SK-N-SH (cell line): ENCODE data around the gene SPRR1A. TPM values are rescaled to one million over a fixed set of nuclear protein-coding genes. Genes with fewer than 3 reads are reported as not detected.

Experiments
- CTCF ChIA-PET: fragments of 300-600, 350-600 bp; formaldehyde crosslinking; extraction: SDS; loops from one replicate; lab custom pipeline; 2021; lab: Yijun Ruan, JAX
- POLR2A ChIA-PET: fragments of 350-600 bp; sonication (Branson Sonifier 250); formaldehyde crosslinking; extraction: SDS; loops from one replicate; lab custom pipeline; 2020; ENCODE audit warnings: antibody characterized with exemption, inconsistent platforms; lab: Yijun Ruan, JAX
- DNase-seq: peaks from one replicate; pipeline ENCODE4 v3.0.0; 2012
- H2AFZ ChIP-seq: fragments of 200-600 bp; sonication (generic); 2 replicates; pipeline ENCODE4 v1.8.1; 2016; ENCODE audit warnings: antibody characterized with exemption, mild to moderate bottlenecking, low read depth
- H3F3A ChIP-seq: fragments of 200-600 bp; sonication (generic); replicated peaks from 2 replicates; pipeline ENCODE3; 2016; ENCODE audit warnings: antibody characterized with exemption, mild to moderate bottlenecking; ENCODE audit not compliant: insufficient read depth
- H3K27ac ChIP-seq, 2 experiments: fragments of 200-500 bp in 1 of 2; fragments of 200-600 bp in 1 of 2; sonication (Bioruptor generic) in 1 of 2; sonication (generic), shearing (Covaris generic) in 1 of 2; 2 replicates each; pipeline versions ENCODE4 v1.5.1 to v1.6.1; 2014 to 2016; ENCODE audit warnings: low read depth in 2 of 2, inconsistent platforms in 1 of 2, low read length in 1 of 2, mild to moderate bottlenecking in 1 of 2, mixed read lengths in 1 of 2
- H3K27me3 ChIP-seq: fragments of 200-600 bp; sonication (generic), shearing (Covaris generic); 2 replicates; pipeline ENCODE4 v1.6.1; 2016; ENCODE audit warnings: mixed run types; ENCODE audit not compliant: insufficient read depth
- H3K36me3 ChIP-seq, 2 experiments: fragments of 200-500 bp in 1 of 2; fragments of 200-600 bp in 1 of 2; sonication (Bioruptor generic) in 1 of 2; sonication (generic) in 1 of 2; replicated peaks in 1 of 2; 2 replicates each; pipeline versions ENCODE3 to v1.5.1; 2014 to 2016; ENCODE audit warnings: low read length in 1 of 2, mild to moderate bottlenecking in 1 of 2; ENCODE audit not compliant: insufficient read depth in 2 of 2, control insufficient read depth in 1 of 2
- H3K4me1 ChIP-seq, 2 experiments: fragments of 200-500 bp in 1 of 2; fragments of 200-600 bp in 1 of 2; sonication (Bioruptor generic) in 1 of 2; sonication (generic), shearing (Covaris generic) in 1 of 2; 2 replicates each; pipeline versions ENCODE4 v1.5.1 to v1.6.1; 2014 to 2016; ENCODE audit warnings: low read depth in 1 of 2, low read length in 1 of 2, mixed run types in 1 of 2; ENCODE audit not compliant: insufficient read depth in 2 of 2, control insufficient read depth in 1 of 2
- H3K4me2 ChIP-seq: fragments of 200-600 bp; sonication (generic), shearing (Covaris generic); 2 replicates; pipeline ENCODE4 v1.6.1; 2017; ENCODE audit warnings: mixed run types
- H3K4me3 ChIP-seq, 2 experiments: fragments of 200-500 bp in 1 of 2; fragments of 200-600 bp in 1 of 2; sonication (Bioruptor generic) in 1 of 2; sonication (generic), shearing (Covaris generic) in 1 of 2; 2 replicates each; pipeline versions ENCODE4 v1.5.1 to v1.8.1; 2014 to 2016; ENCODE audit warnings: low read depth in 2 of 2, inconsistent platforms in 1 of 2, low read length in 1 of 2, mild to moderate bottlenecking in 1 of 2, mixed read lengths in 1 of 2, moderate library complexity in 1 of 2
- H3K79me2 ChIP-seq: fragments of 200-600 bp; sonication (generic); 2 replicates; pipeline ENCODE4 v1.8.1; 2017; ENCODE audit warnings: mild to moderate bottlenecking; ENCODE audit not compliant: insufficient read depth
- H3K9ac ChIP-seq: fragments of 200-600 bp; sonication (generic); 2 replicates; pipeline ENCODE4 v1.6.1; 2017; ENCODE audit warnings: mixed run types
- H3K9me2 ChIP-seq: fragments of 200-600 bp; sonication (generic); 2 replicates; pipeline ENCODE4 v1.6.1; 2017; ENCODE audit warnings: mixed run types
- H3K9me3 ChIP-seq: fragments of 200-600 bp; sonication (generic); 2 replicates; pipeline ENCODE4 v1.6.1; 2017; ENCODE audit warnings: mixed run types, mild to moderate bottlenecking, moderate library complexity
- H4K20me1 ChIP-seq: fragments of 200-600 bp; sonication (generic); 2 replicates; pipeline ENCODE4 v1.6.1; 2017; ENCODE audit warnings: mild to moderate bottlenecking, mixed run types; ENCODE audit not compliant: insufficient read depth
- ELF1 ChIP-seq: IDR thresholded peaks from 2 replicates; pipeline ENCODE4 v1.4.0; 2012
- EZH2phosphoT487 ChIP-seq: fragments of 200-600 bp; sonication (generic); IDR thresholded peaks from 2 replicates; pipeline ENCODE4 v1.6.1; 2017; ENCODE audit warnings: low read depth, mixed run types, mild to moderate bottlenecking, antibody characterized with exemption, moderate library complexity, borderline replicate concordance
- GABPA ChIP-seq: IDR thresholded peaks from 2 replicates; pipeline ENCODE4 v1.4.0; 2012; ENCODE audit warnings: low read depth, mild to moderate bottlenecking
- IRF3 ChIP-seq: fragments of 150-350 bp; IDR thresholded peaks from 2 replicates; pipeline ENCODE4 v1.6.1; 2016; ENCODE audit warnings: mild to moderate bottlenecking, low read depth, low read length
- MXI1 ChIP-seq: IDR thresholded peaks from 2 replicates; pipeline ENCODE4 v1.6.1; 2012; ENCODE audit warnings: mild to moderate bottlenecking, low read depth, low read length, improper control_type of control experiment
- PBX3 ChIP-seq: IDR thresholded peaks from 2 replicates; pipeline ENCODE4; 2012
- RAD21 ChIP-seq: IDR thresholded peaks from 2 replicates; pipeline ENCODE4 v1.6.1; 2012; ENCODE audit warnings: mild to moderate bottlenecking, low read length
- REST ChIP-seq: IDR thresholded peaks from 2 replicates; pipeline ENCODE4 v1.6.1; 2012; ENCODE audit warnings: mild to moderate bottlenecking, low read depth, low read length, moderate library complexity
- RFX5 ChIP-seq: IDR thresholded peaks from 2 replicates; pipeline ENCODE4 v1.6.1; 2012; ENCODE audit warnings: mild to moderate bottlenecking, improper control_type of control experiment, low read length
- RXRA ChIP-seq: IDR thresholded peaks from 2 replicates; pipeline ENCODE4 v1.4.0; 2012; ENCODE audit warnings: low read depth, mild to moderate bottlenecking, borderline replicate concordance
- TAF1 ChIP-seq: IDR thresholded peaks from 2 replicates; pipeline ENCODE4 v1.6.1; 2012; ENCODE audit warnings: low read depth, mild to moderate bottlenecking, low read length, moderate library complexity, borderline replicate concordance
- TEAD4 ChIP-seq: IDR thresholded peaks from 2 replicates; pipeline ENCODE4 v1.4.0; 2012; ENCODE audit warnings: mild to moderate bottlenecking, borderline replicate concordance; ENCODE audit not compliant: insufficient read depth
- WGBS: methylation state at CpG from one replicate; pipeline ENCODE4 v1.1.6; 2017; ENCODE audit warnings: low lambda C conversion rate; 5-methylcytosine and 5-hydroxymethylcytosine counted together
- polyA plus RNA-seq, 3 experiments: library from polyadenylated mRNA; depleted of rRNA; stranded (reverse); fragments of >200 nt; gene quantifications; 2 replicates each; pipeline ENCODE4 v1.2.3, GENCODE V29; 2012

The SPRR1A gene
- polyA plus RNA-seq, 1 of the 3 experiments (the other 2 are of a cell fraction), result not detected

- no peak for TF ChIP-seq REST
These were observed 13.4 kb upstream of the SPRR1A start, which contains the start of gene SPRR4 (continued) for GRCh38 chr1:152970495-152970894.

- ChIA-PET POLR2A (no interaction called here), CTCF (no interaction called here)
- Histone ChIP-seq H4K20me1 (no peaks in the 10 kb centered on the region), H2AFZ (no peak overlapping the region), H3K4me1 (no peaks in the 10 kb centered on the region), H3K9ac (no peak overlapping the region), H3K36me3 (no peaks in the 10 kb centered on the region), H3F3A (no peaks in the 10 kb centered on the region), H3K79me2 (no peaks in the 10 kb centered on the region), H3K27ac (no peak overlapping the region), H3K4me3 (no peak overlapping the region), H3K27me3 (peaks cover 6% of the 10 kb centered on the region; the same call in 1 of the 2 replicates), H3K9me2 (no peaks in the 10 kb centered on the region), H3K9me3 (no peaks in the 10 kb centered on the region), H3K4me2 (no peak overlapping the region)
- DNase-seq, result no peak
- 5% methylated on average over 4 of the region's 4 CpGs for WGBS
- TF ChIP-seq EZH2phosphoT487 (no peak), PBX3 (no peak), ELF1 (no peak), TAF1 (no peak), TEAD4 (no peak), RAD21 (no peak), GABPA (no peak), IRF3 (no peak), MXI1 (no peak), RXRA (no peak), RFX5 (no peak)
These were observed 11.5 kb upstream of the SPRR1A start for GRCh38 chr1:152972196-152972886.
